Activated CD8-positive, alpha-beta memory T cell treated with anti-CD3 and anti-CD28 coated beads, Interleukin-2, amount 50 U/mL, for 24 hours (primary cell): ENCODE measurements around the gene RNF26.

Experiments
- DNase-seq: peaks from one replicate; pipeline ENCODE4 v3.0.0-alpha.2; 2020; ENCODE audit errors: extremely low read depth

RNF26 gene

DNA sequence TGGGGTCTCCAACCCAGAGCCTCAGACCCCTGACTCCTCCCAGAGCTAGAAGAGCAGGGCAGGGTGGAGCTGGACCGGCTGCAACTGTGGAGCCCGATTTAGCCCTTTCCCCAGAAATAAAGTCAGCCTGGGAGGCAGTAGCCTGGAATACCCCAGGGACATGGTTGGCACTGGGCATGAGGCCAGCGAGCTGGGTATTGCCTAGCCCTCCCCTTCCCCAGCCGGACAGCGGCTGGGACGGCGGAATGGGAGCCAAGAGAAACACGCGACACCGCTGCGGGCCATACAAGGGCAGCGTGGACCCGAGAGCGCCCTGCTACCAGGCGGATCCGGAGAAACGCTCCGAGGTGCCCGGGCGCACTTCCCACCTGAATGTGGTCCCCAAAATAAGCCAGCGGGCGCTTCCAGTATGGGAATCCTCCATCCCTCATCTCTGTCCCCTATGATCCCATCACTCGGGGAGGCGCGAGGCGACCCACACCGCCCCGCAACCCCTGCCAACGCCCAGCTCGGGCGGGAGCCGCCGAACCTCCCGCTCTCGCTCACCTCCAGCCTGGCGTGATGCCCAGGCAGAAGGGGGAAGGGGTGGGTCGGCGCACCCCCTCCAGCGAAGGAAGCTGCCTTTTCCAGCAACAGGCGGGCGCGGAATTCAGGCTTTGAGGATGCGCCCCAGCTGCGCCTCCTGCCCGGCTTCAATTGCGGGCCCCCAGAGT, 18.2 kb upstream of the RNF26 start:
- DNase-seq, result no peak

DNA sequence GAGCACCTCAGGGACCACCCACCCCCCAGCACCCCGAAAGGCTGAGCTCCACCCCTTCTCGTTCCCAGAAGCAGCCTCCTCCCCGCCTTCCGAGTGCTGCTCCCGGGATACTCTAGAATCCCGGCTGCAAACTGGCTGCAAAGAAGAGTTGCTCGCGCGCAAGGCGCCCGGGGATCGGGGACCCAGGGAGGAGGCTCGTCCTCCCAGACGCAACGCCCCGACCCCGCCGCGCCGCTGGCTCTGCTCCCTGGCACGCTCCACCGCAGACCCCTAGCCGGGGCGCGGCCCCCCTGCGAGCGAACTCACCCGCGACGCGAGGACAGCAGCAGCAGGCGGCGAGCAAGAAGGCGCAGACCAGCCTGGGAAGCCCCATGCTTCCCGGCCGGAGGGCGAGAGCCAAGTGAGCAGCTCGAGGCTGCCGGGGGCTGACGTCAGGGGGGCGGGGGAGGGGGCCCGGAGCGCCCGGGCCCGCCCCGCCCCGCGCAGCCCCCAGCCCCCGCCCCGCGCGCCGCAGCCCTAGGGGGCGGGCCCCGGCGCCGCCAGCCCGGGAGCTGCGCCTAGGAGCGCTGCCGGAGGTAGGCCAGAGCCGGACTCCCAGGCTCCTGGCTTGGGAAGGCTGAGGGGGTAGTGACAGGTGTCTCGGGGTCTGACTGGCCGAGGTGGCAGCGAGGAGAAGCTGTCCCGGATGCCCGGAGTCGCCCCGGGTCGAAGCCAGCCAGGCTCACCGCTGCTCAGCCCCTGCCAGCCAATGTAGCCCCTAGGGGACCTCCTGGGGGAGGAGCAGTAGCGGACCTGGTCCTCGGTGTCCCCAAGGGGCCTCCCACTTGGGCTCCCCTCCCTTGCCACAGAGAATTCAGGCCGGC, 17.4 kb upstream of the RNF26 start, which contains the start of gene MCAM:
Gene MCAM, minus strand, starts transcription at position 402 of the 863 bp plus-strand sequence. Its CDS starts 29 bp downstream, at position 373.
- DNase-seq, result no peak

DNA sequence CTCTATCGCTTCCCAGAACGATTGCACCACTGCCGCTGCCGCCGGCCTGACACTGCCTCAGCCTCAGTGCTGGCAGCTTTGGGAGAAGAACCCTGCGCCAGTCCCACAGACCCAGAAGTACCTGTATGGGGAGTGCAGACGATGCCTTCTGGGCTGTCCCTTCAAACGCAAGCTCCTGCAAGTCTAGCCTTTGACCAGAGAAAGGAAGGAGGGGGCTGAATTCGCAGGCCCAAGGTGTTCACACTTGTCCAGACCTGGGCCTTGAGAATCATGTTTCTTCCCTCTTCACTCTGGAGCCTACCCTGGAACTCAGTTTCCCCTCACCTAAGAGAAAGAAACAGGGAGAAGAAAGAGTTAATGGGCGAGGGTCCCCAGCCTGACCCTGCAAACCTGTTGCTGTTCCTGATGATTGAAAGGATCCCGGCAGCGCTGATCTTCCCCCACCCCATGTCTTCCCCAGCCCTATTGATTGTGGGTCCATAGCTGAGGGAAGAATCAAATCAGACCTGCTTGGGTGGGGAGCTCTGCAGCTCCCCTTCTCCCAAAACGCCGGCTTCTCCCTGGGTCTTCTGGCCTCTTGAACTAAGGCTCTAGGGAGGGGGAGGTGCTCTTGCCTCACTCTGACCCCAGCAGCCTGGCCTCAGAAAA, 16.6 kb upstream of the RNF26 start:
- DNase-seq, result no peak

- no peak for DNase-seq
These were observed 15.8 kb upstream of the RNF26 start for GRCh38 chr11:119318240-119319135.

DNA sequence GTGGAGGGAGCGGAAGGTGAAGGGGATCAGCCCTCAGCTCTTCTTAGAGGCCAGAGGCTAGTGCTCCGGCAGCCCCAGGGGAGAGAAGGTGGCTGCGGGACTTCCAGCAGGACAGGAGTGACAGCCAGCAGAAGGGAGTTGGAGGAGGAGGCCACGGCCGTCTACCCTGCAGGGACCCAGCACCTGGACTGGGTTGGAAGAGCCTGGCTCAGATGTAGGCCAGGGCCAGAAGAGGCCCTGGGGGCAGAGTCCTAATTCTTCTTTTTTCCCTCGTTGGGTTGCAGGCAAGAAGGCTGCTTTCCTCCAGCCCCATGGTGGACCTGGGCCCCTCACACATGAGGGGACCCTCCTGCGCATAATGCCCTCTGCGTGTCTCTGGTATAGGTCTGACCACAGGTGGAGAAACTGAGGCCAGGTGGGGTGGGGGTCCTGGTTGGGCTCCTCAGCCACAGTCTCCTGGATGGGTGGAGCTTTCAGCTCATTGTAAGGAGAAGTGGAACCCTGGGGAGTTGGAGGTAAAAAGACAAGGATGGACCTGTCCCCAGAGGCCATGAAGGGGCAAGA, 15.1 kb upstream of the RNF26 start:
- DNase-seq, result no peak

GRCh38 chr11:119319700-119320239, 14.6 kb upstream of the RNF26 start:
- DNase-seq, result no peak

DNA sequence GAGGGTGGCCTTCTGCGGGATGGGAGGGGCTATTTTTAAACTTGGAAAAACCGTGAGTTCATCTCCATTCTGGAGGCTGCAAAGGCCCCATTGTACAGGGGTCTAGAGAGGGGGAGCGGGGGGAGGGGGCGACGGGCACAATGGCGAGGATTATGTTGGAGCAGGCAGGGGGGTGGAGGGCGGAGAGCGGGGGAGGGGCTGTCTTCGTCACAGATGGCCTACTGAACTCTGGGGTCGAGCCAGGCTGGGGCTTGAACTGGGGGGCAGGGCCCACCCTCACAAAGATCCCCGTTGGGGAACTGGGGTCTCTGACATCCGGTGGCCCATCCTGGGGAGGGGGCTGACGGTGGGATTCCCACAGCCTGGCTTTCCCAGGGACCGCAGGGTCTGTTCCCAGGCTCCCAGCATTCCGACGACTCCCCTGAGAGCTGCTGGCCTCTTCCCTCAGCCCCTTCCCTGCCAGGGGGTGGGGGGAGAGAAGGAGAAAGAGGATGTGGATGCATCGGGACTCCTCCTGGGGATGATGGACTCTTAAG, 14.0 kb upstream of the RNF26 start:
- no peak for DNase-seq

- no peak for DNase-seq
These were observed 13.4 kb upstream of the RNF26 start for GRCh38 chr11:119320776-119321524.

- DNase-seq, result no peak
These were observed 12.0 kb upstream of the RNF26 start for GRCh38 chr11:119322360-119322739.

GRCh38 chr11:119322921-119323531, 11.3 kb upstream of the RNF26 start:
- DNase-seq, result no peak

DNA sequence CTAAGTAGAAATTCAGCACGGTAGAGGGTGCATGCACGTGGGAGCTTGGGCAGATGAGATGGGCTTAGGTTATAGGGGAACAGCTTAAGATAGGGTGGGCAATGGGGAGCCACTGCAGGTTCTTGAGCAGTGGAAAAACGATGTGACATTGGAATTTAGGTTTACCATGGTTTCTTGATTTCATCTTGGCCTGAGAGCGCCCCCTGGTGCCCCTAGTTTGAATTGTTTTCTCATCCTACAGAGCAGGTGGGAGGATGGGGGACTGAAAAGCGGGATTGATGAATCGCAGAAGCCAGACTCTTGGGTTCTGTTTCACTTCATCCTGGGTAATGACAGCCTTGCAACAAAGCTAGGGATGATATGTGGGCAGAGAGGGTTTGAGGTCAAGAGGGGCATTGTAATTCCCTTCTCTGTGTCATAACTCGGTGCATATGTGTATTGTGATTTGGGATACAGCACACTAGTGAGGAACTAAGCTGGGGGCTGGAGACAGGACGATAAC, 10.7 kb upstream of the RNF26 start:
- DNase-seq, result peak; percentile 47

GRCh38 chr11:119324189-119324588, 10.1 kb upstream of the RNF26 start:
- no peak for DNase-seq

- DNase-seq, result no peak
These were observed 5.0 kb upstream of the RNF26 start for GRCh38 chr11:119329320-119329719.

DNA sequence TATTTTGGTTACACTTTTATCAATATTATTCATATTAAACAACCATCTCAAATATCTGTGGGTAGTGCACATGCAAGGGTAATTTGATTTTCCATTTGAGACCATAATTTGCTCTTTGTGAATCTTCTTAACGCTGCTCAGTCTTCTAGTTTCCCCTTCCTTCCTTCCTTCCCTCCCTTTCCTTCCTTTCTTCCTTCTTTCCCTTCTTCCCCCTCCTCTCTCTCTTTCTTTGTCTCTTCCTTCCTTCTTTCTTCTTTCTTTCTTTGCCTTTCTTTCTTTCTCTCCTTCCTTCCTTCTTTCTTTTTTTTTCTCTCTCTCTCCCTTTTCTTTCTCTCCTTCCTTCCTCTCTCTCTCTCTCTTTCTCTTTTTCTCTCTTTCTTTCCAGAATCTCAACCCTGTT, 4.1 kb upstream of the RNF26 start:
- no peak for DNase-seq

DNA sequence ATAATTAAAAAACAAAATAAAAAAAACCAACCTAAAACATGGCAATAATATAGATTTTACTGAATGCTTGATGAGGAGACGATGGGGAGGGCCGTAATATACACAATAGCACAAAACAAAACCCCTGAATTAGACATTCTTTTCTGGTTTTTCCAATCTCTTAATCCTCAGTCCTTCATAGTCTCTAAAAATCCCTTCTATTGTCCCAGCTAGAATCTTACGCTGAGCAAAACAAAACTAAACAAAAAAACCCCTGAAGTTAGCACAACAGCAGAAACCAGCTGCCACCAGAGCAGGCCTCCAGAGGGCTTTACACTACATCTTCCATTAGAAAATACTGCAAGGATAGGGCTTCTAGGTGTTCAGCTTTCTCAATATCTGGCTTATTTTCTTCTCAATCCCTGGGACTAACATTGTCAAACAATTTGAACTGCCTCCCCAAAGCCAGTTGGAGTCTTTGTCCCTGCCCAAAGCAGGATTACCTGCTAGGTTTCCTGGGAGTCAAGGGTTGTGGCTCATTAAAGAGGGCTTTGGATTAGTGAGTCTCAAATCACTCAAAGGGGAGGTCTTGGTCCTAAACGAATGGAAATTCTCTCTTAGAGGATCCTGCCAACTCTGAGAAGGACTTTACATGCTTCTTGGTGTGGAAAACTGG, 2.1 kb upstream of the RNF26 start:
- DNase-seq, result no peak

DNA sequence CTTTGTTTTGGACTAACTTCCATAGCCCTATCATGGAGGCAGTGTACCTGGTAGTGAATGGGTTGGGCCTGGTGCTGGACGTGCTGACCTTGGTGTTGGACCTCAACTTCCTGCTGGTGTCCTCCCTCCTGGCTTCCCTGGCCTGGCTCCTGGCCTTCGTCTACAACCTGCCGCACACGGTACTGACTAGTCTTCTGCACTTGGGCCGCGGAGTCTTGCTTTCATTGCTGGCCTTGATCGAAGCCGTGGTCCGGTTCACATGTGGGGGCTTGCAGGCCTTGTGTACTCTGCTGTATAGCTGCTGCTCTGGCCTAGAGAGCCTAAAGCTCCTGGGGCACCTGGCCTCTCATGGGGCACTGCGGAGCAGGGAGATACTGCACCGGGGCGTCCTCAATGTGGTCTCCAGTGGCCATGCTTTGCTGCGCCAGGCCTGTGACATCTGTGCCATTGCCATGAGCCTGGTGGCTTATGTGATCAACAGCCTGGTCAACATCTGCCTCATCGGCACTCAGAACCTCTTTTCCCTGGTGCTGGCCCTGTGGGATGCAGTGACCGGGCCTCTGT, 846 bp downstream of the RNF26 start:
- DNase-seq, result no peak

- DNase-seq, result no peak
These were observed 1.6 kb downstream of the RNF26 start for GRCh38 chr11:119335655-119336543.
